WTC11 (cell line): ENCODE data around the gene HSF2BP. TPM values are rescaled to one million over a fixed set of nuclear protein-coding genes. Genes with fewer than 3 reads are reported as not detected.

Source experiments
- ATAC-seq: fragments of 200-7000 bp; cut with Tn5 transposase; 2 replicates; pipeline ENCODE4 v1.10.0; 2021; ENCODE audit warnings: mild to moderate bottlenecking, moderate library complexity
- CTCF ChIA-PET: fragments of 300-600 bp; sonication (Branson Sonifier 250); formaldehyde crosslinking; loops from one replicate; lab custom pipeline; 2021; ENCODE audit warnings: antibody characterized with exemption; lab: Charles Lee
- POLR2A ChIA-PET: fragments of 350-600 bp; sonication (Branson Sonifier 250); formaldehyde crosslinking; loops from one replicate; lab custom pipeline; 2021; ENCODE audit warnings: antibody characterized with exemption; lab: Charles Lee
- DNase-seq: peaks from one replicate; pipeline ENCODE4 v3.0.0; 2021; ENCODE audit warnings: low spot score
- H3K27ac Mint-ChIP-seq: 2 replicates; pipeline ENCODE4 v1.8.0; 2021; ENCODE audit warnings: mixed read lengths
- H3K27me3 Mint-ChIP-seq: 2 replicates; pipeline ENCODE4 v1.8.0; 2021; ENCODE audit warnings: low read depth, mild to moderate bottlenecking, moderate library complexity, mixed read lengths
- H3K36me3 Mint-ChIP-seq: 2 replicates; pipeline ENCODE4 v1.8.0; 2021; ENCODE audit warnings: mixed read lengths
- H3K4me1 Mint-ChIP-seq: 2 replicates; pipeline ENCODE4 v1.8.0; 2022; ENCODE audit warnings: mixed read lengths
- H3K4me3 Mint-ChIP-seq: 2 replicates; pipeline ENCODE4 v1.8.0; 2021; ENCODE audit warnings: mild to moderate bottlenecking, moderate library complexity, mixed read lengths
- H3K9me3 Mint-ChIP-seq: 2 replicates; pipeline ENCODE4 v1.8.0; 2021; ENCODE audit warnings: mixed read lengths
- AFF4 ChIP-seq: sonication (generic); formaldehyde crosslinking; IDR thresholded peaks from 2 replicates; pipeline ENCODE4 v1.8.1; 2023; ENCODE audit warnings: mild to moderate bottlenecking, missing genetic modification reagents, borderline replicate concordance
- ARID4B ChIP-seq: sonication (generic); formaldehyde crosslinking; IDR thresholded peaks from 2 replicates; pipeline ENCODE4 v1.8.0; 2023; ENCODE audit warnings: missing genetic modification reagents, mild to moderate bottlenecking, borderline replicate concordance
- ATF3 ChIP-seq: sonication (generic); formaldehyde crosslinking; conservative IDR thresholded peaks from 2 replicates; pipeline ENCODE4 v1.8.1; 2022; ENCODE audit warnings: mild to moderate bottlenecking, missing genetic modification reagents
- CBFB ChIP-seq: sonication (generic); formaldehyde crosslinking; IDR thresholded peaks from 2 replicates; pipeline ENCODE4 v1.8.1; 2022; ENCODE audit warnings: mild to moderate bottlenecking, low read depth, missing genetic modification reagents
- CREM ChIP-seq: sonication (generic); formaldehyde crosslinking; IDR thresholded peaks from 2 replicates; pipeline ENCODE4 v1.8.1; 2022; ENCODE audit warnings: mild to moderate bottlenecking, missing genetic modification reagents, moderate library complexity
- ELF4 ChIP-seq: sonication (generic); formaldehyde crosslinking; IDR thresholded peaks from 2 replicates; pipeline ENCODE4 v1.8.1; 2022; ENCODE audit warnings: low read depth, mild to moderate bottlenecking, moderate library complexity, missing genetic modification reagents
- ESRRA ChIP-seq: sonication (generic); formaldehyde crosslinking; IDR thresholded peaks from 2 replicates; pipeline ENCODE4 v1.8.1; 2022; ENCODE audit warnings: mild to moderate bottlenecking, missing genetic modification reagents, borderline replicate concordance
- FOXK1 ChIP-seq: sonication (generic); formaldehyde crosslinking; IDR thresholded peaks from 2 replicates; pipeline ENCODE4 v1.8.0; 2022; ENCODE audit warnings: mild to moderate bottlenecking, moderate library complexity, missing genetic modification reagents
- FOXP1 ChIP-seq: sonication (generic); formaldehyde crosslinking; IDR thresholded peaks from 2 replicates; pipeline ENCODE4 v1.8.0; 2022; ENCODE audit warnings: missing genetic modification reagents, mild to moderate bottlenecking, moderate library complexity, borderline replicate concordance
- GTF2I ChIP-seq: fragments of 250-450 bp; sonication (Bioruptor Pico); conservative IDR thresholded peaks from 2 replicates; pipeline ENCODE4 v1.4.0; 2021; ENCODE audit warnings: mild to moderate bottlenecking
- JUN ChIP-seq: sonication (generic); formaldehyde crosslinking; IDR thresholded peaks from 2 replicates; pipeline ENCODE4 v1.8.0; 2023; ENCODE audit warnings: mild to moderate bottlenecking, missing genetic modification reagents
- OVOL2 ChIP-seq: fragments of 250-450 bp; sonication (Bioruptor Pico); IDR thresholded peaks from 2 replicates; pipeline ENCODE4 v1.9.0; 2021; ENCODE audit warnings: mild to moderate bottlenecking, borderline replicate concordance
- SMAD4 ChIP-seq: sonication (generic); formaldehyde crosslinking; IDR thresholded peaks from 2 replicates; pipeline ENCODE4 v1.8.0; 2022; ENCODE audit warnings: mild to moderate bottlenecking, missing genetic modification reagents
- TCF7 ChIP-seq: sonication (generic); formaldehyde crosslinking; IDR thresholded peaks from 2 replicates; pipeline ENCODE4 v1.8.0; 2022; ENCODE audit warnings: mild to moderate bottlenecking, low read depth, missing genetic modification reagents, moderate library complexity
- TEAD1 ChIP-seq: sonication (generic); formaldehyde crosslinking; IDR thresholded peaks from 2 replicates; pipeline ENCODE4 v1.8.0; 2022; ENCODE audit warnings: mild to moderate bottlenecking, missing genetic modification reagents
- USF1 ChIP-seq: sonication (generic); formaldehyde crosslinking; IDR thresholded peaks from 2 replicates; pipeline ENCODE4 v1.8.0; 2022; ENCODE audit warnings: mild to moderate bottlenecking, missing genetic modification reagents
- ZBTB21 ChIP-seq: sonication (generic); formaldehyde crosslinking; IDR thresholded peaks from 2 replicates; pipeline ENCODE4 v1.8.1; 2023; ENCODE audit warnings: mild to moderate bottlenecking, missing genetic modification reagents, borderline replicate concordance
- ZNF121 ChIP-seq: sonication (generic); formaldehyde crosslinking; IDR thresholded peaks from 2 replicates; pipeline ENCODE4 v1.8.0; 2023; ENCODE audit warnings: missing genetic modification reagents
- ZNF138 ChIP-seq: sonication (generic); formaldehyde crosslinking; conservative IDR thresholded peaks from 2 replicates; pipeline ENCODE4 v1.8.1; 2022; ENCODE audit warnings: mild to moderate bottlenecking, moderate library complexity, missing genetic modification reagents
- ZNF423 ChIP-seq: fragments of 250-450 bp; sonication (Bioruptor Pico); IDR thresholded peaks from 2 replicates; pipeline ENCODE4 v2.1.2; 2022; ENCODE audit warnings: mild to moderate bottlenecking, moderate library complexity
- total RNA-seq: library from RNA; stranded (reverse); gene quantifications from 3 replicates; pipeline ENCODE4 v1.2.3, GENCODE V29; 2021

Gene HSF2BP
- total RNA-seq, 1 experiment from 2014 or later: 1.1 TPM

GRCh38 chr21:43662286-43662685 is 3.0 kb upstream of the HSF2BP start:
- peaks cover 21% of the 10 kb centered on the region for H3K4me1 Mint-ChIP-seq
- H3K9me3 Mint-ChIP-seq: peaks cover 6% of the 10 kb centered on the region
- no peak for TF ChIP-seq ZBTB21
- no peak for TF ChIP-seq ZNF423 (CRISPR knock-in tag)
- no peak for TF ChIP-seq ARID4B (CRISPR knock-in tag)
- peaks cover 8% of the 10 kb centered on the region; the same call in 1 of the 2 replicates for H3K27me3 Mint-ChIP-seq
- 0 out of 2 replicates have a peak overlapping the region, but pooled peaks have one; percentile 94 for H3K4me3 Mint-ChIP-seq
- CTCF ChIA-PET: no interaction called here
- DNase-seq (no peak), ATAC-seq (no peak)
- POLR2A ChIA-PET: no interaction called here
- H3K27ac Mint-ChIP-seq: no peak overlapping the region
- peaks cover 49% of the 10 kb centered on the region for H3K36me3 Mint-ChIP-seq

GRCh38 chr21:43658769-43659135 is 536 bp downstream of the HSF2BP start:
- H3K27ac Mint-ChIP-seq: no peak overlapping the region
- DNase-seq: no peak
- H3K9me3 Mint-ChIP-seq: no peaks in the 10 kb centered on the region
- no peak for ATAC-seq
- POLR2A ChIA-PET: interaction anchor here (0.8 kb wide), 1 partner anchor 817 kb away, joined by 3 read pairs; no protein-coding TSS in a partner anchor
- H3K27me3 Mint-ChIP-seq: peaks cover 8% of the 10 kb centered on the region; the same call in 1 of the 2 replicates
- peaks cover 21% of the 10 kb centered on the region for H3K4me1 Mint-ChIP-seq
- H3K36me3 Mint-ChIP-seq: peaks cover 21% of the 10 kb centered on the region
- CTCF ChIA-PET: no interaction called here
- H3K4me3 Mint-ChIP-seq: peak overlapping the region; percentile 52
- no peak for TF ChIP-seq ZNF423 (CRISPR knock-in tag)
- TF ChIP-seq TEAD1 (CRISPR knock-in tag): no peak
- TF ChIP-seq FOXK1 (CRISPR knock-in tag): no peak
- TF ChIP-seq ZNF138 (CRISPR knock-in tag): no peak
- no peak for TF ChIP-seq CBFB
- no peak for TF ChIP-seq OVOL2
- no peak for TF ChIP-seq CREM
- no peak for TF ChIP-seq SMAD4 (CRISPR knock-in tag)
- TF ChIP-seq FOXP1: no peak
- TF ChIP-seq JUN (CRISPR knock-in tag): no peak
- TF ChIP-seq TCF7 (CRISPR knock-in tag): no peak
- no peak for TF ChIP-seq ELF4 (CRISPR knock-in tag)
- no peak for TF ChIP-seq ATF3 (CRISPR knock-in tag)
- no peak for TF ChIP-seq GTF2I (CRISPR knock-in tag)
- TF ChIP-seq USF1 (CRISPR knock-in tag): no peak
- TF ChIP-seq ZNF121: no peak
- TF ChIP-seq AFF4 (CRISPR knock-in tag): no peak
- TF ChIP-seq ESRRA (CRISPR knock-in tag): no peak
